Measurements from ENCODE around the gene ERO1B.

ERO1B gene

DNA sequence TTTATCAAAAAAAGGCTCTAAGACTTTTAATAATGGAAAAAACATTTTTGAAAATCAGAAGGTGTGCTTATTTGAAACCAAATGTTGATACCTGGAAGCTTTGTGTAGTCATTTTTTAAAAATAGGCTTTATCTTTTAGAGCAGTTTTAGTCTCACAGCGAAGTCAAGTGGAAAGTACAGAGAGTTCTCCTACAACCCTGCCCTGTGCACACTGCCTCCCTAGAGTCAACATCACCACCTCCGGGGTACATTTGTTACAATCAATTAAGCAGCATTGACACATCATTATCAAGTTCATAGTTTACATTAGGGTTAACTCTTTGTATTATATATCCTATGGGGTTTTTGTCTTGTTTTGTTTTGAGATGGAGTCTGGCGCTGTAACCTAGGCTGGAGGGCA is 10.7 kb upstream of the ERO1B start:
- no peak for DNase-seq

- no peak for DNase-seq
These were observed 7.9 kb upstream of the ERO1B start for GRCh38 chr1:236289492-236290131.

- no peak for DNase-seq
These were observed 6.8 kb upstream of the ERO1B start for GRCh38 chr1:236288620-236288976.

DNA sequence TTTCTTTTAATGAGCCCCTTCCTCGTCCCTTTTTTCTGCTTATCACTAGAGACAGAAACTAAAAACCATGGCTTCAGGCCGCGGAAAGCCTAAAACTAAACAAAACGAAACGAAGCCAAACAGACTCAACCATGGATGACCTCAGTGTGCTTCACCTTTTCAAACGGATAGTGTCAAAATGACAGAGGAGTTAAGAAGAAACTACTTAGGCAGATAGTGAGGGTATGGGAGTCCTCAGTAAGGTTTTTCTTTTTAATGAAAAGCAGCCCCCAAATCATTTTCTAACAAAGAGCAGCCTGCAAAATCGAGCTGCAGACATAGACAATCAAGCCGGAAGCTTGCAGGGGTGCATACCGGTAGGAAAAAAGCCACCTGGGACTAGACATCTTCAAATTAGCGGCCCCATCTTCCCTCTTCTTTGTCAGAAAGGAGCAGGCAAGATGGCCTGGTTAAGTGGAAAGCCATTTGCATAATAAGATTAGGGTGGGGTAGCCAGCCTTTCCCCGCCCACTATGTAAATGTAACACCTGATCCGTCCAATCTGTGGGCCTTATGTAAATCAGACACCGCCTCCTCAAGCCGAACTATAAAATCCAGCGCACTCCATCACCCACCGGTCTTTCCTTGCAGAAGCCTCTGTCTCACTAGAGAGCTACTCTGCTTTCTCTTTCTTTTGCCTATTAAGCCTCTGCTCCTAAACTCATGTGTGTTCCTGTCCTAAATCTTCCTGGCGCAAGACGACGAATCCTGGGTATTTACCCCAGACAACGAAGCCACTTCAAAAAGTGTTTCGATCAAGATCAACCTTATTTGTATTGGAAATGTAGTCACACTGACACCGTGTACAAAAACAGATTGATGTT is 6.2 kb upstream of the ERO1B start:
- DNase-seq = no peak

GRCh38 chr1:236287356-236287755 is 5.6 kb upstream of the ERO1B start:
- DNase-seq = no peak

- DNase-seq = no peak
These were observed 2.5 kb upstream of the ERO1B start for GRCh38 chr1:236284291-236284721.

DNA sequence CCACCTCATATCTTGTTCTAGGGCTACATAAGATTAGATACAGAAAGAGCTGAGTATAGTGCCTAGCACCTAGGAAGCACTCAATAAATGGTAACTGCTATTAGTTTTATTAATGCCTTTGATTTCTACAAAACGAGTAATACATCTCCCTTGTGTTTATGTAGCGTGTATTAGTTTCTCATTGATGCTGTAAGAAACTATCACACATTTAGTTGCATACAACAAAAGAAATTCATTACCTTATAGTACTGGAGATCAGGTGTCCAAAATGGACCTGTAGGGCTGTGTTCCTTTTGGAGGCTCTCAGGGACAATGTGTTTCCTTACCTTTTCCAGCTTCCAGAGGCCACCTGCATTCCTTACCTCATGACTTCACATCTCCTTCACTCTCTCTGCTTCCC is 961 bp upstream of the ERO1B start:
- no peak for DNase-seq

DNA sequence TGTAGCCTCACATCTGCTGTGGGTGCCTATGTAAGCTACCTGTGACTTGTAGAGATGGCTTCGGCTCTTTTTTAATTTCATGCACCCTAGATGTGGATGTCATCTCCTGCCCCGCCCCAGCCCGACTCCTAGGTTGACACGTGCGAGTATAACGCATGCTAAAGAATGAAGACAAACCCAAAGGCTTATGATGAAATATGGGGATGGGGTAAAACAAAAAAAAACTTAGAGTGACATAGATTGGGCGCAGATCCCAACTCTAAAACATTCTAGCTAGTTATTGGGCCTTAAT is 613 bp upstream of the ERO1B start:
- no peak for DNase-seq

- DNase-seq = peak; percentile 51
These were observed 532 bp downstream of the ERO1B start for GRCh38 chr1:236281198-236281653.

GRCh38 chr1:236280438-236281197 is 1.1 kb downstream of the ERO1B start:
- DNase-seq = no peak

DNA sequence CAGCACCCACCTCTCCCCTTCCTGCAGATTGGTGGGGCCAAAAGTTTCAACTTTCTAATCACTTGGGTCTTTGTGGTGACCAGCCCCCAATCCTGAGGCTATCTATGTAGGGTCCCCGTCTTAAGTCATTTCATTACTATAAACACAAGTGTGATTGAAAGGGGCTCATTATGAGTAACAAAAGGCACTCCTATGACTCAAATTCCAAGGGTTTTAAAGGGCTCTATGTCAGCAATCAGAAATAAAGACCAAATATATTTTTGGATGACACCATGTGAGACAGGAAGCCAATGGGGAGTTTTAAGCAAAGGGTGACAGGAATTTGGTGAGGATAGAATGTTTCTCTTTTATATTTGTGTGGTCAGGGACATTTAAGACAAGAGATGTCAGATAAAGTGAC is 6.2 kb downstream of the ERO1B start:
- no peak for DNase-seq

GRCh38 chr1:236275061-236275460 is 6.7 kb downstream of the ERO1B start:
- DNase-seq = no peak

- no peak for DNase-seq
These were observed 8.4 kb downstream of the ERO1B start for GRCh38 chr1:236273358-236273757.

DNA sequence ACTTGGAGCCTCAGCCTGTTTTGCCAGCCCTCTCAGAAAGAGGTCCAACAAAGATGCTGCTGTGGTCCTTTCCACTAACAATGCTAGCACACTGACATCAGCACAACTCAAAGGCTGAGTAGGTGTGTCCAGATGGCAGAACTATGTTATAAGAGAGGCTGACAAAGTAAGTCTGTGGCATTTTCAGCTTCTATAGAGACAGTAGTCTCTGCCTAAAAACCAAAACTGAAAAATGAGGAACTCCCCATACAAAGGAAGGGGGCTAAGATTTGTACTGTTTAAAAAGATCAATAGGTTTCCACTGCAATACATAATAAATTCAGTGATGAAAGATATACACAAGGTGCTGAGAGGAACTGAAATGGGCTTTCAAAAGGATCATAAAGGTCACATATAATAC is 12.3 kb downstream of the ERO1B start:
- no peak for DNase-seq

- no peak for DNase-seq
These were observed 19.9 kb downstream of the ERO1B start for GRCh38 chr1:236261898-236262297.

GRCh38 chr1:236261033-236261432 is 20.7 kb downstream of the ERO1B start:
- no peak for DNase-seq

DNA sequence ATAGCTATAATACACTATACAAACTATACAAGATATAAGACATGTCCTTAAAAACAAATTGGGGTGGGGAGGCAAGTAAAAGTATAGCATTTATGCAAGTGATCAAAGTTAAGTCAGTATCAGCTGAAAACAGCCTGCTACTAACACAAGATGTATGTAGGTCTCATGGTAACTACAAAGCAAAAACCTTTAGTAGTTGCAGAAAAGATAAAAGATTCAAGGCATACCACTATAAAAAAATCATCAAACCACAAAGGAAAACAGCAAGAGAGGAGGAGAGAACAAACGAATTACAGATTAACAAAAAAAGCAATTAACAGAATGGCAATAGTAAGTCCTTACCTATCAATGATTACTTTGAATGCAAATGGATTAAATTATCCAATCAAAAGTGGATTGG is 22.7 kb downstream of the ERO1B start:
- no peak for DNase-seq

DNA sequence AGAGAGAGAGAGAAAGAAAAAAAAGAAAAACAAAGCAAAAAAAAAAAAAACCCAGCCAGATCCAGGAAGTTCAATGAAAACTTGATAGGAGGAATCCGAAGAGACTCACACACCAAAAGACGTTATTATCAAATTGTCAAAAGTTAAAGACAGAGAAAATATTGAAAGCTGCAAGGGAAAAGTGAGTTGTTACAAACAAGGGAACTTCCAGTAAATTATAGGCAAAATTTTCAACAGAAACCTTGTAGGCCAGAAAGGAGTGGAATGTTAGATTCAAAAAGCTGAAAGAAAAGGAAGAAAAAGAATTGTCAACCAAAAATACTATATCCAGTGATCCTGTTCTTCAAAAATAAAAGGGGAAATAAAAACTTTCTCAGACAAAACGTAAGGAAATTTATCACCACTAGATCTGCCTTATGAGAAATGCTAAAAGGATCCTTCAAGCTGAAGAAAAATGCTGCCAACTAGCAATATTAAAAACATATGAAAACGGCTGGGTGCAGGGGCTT is 23.6 kb downstream of the ERO1B start:
- DNase-seq = no peak

DNA sequence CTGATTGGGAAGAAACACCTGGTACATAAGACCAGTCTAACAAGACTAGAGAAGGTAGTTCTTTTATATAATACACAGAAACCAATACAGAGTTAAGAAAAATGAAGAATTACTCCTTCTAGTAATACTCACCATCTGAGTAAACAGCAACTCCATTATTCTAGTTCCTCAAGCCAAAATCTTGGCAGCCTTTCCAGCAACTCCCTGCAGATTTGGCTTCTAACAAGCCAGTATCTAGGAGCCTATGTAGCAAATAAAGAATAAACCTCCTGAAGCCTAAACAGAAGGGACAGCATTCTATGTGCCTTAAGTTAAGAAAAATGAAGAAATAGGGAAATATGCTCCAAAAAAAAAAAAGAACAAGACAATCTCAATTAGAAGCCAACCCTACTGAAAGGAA is 24.5 kb downstream of the ERO1B start:
- no peak for DNase-seq

DNA sequence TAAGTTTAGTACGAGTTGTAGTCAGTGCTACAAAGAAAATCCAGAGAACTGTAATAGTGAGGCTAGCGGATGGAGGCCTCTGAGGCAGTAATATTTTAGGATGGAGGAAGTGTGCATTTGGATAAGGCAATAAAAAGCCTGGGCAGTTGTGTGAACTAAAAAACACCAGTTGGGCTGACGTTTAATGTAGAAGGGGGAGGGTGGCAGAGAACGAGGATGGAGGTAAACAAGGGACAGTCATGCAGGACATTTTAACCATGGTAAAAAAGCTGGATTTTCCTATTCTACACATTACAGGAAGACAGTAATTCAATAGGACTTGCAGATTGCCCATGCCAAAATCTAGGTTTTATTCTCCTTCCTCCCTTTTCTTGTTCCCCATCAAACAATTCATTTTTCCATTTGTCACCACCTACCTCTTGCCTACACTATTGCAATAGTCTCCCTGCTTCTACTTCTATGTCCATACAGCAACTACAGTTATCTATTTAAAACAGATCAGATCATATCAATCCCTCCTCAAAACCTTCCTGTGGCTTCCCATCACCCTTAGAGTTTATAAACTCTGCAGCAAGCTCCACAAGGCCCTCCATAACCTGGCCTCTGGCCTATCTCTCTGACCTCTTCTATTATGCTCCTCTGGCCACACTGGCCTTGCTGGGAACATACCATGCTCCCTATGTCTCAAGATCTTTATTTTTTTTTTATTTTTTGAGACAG is 27.7 kb downstream of the ERO1B start:
- no peak for DNase-seq

GRCh38 chr1:236253119-236253518 is 28.6 kb downstream of the ERO1B start:
- DNase-seq = no peak

GRCh38 chr1:236251587-236251986 is 30.2 kb downstream of the ERO1B start:
- no peak for DNase-seq

DNA sequence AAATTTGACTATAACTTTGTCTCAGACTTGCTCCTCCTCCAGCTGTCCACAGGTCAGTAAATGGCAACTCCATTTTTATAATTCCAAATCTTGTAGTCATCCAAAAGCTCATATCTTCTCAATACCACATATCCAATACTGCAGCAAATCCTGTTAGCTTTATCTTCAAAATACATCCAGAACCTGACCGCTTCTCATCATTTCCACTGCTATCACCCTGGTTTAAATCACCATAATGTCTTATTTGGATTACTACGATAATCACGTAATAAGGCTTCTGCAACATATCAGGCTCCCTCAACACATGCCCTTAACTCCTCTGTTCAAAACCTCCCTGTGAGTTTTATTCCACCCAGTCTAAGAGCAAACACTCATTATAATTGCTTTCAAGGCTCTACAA is 34.5 kb downstream of the ERO1B start:
- DNase-seq = no peak

Measured in left hindlimb (tissue), 1 donor.